ENCODE measurements around the gene BRIP1.

GRCh38 chr17:61813211-61813610 is 50.1 kb downstream of the BRIP1 start:
- TF ChIP-seq POU6F1 (CRISPR knock-in tag; IDR thresholded peaks at IDR 0.05; ENCODE audit: borderline replicate concordance, low read depth) = no peak
- no peak for TF ChIP-seq RARB (CRISPR knock-in tag; IDR thresholded peaks at IDR 0.05)
- TF ChIP-seq SNAI2 (CRISPR knock-in tag; IDR thresholded peaks at IDR 0.05) = no peak
- no peak for TF ChIP-seq ZFP3 (CRISPR knock-in tag; IDR thresholded peaks at IDR 0.05)
- TF ChIP-seq CREB5 (CRISPR knock-in tag; IDR thresholded peaks at IDR 0.05; ENCODE audit: low read depth) = no peak
- no peak for TF ChIP-seq PATZ1 (CRISPR knock-in tag; IDR thresholded peaks at IDR 0.05; ENCODE audit: borderline replicate concordance)
- TF ChIP-seq TOX (CRISPR knock-in tag; IDR thresholded peaks at IDR 0.05; ENCODE audit: borderline replicate concordance) = no peak

Data from SK-N-SH treated with all-trans-retinoic acid at 6 μM for 48 hours (cell line).